ELF-1 (cell line): Measurements from ENCODE around the gene PLA2G4F.
A peak's percentile ranks its signal among the peaks of the same experiment; 100 is the strongest.

Experiments
- DNase-seq: peaks from one replicate; pipeline ENCODE4 v3.0.0-alpha.2; 2016; ENCODE audit warnings: low read depth, low spot score

Gene PLA2G4F

DNA sequence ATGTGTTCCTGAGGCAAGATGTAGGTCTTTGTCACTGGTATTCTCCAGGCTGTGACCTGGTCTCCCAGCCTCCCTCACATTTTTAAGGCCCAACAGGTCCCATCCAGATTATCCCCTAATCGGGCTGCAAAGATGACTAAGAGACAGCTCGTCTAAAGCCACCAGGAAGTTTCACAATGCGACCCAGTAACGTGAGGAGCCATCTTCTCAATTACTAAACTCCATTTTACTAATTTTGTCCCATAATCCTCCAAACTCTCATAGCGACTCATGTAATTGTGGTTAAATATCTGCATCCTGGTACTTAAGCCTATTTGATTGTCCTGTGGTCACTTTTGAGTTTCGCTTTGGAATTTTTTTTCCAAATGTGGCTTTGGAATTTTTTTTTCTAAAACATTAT, 8.7 kb upstream of the PLA2G4F start:
- DNase-seq = no peak

DNA sequence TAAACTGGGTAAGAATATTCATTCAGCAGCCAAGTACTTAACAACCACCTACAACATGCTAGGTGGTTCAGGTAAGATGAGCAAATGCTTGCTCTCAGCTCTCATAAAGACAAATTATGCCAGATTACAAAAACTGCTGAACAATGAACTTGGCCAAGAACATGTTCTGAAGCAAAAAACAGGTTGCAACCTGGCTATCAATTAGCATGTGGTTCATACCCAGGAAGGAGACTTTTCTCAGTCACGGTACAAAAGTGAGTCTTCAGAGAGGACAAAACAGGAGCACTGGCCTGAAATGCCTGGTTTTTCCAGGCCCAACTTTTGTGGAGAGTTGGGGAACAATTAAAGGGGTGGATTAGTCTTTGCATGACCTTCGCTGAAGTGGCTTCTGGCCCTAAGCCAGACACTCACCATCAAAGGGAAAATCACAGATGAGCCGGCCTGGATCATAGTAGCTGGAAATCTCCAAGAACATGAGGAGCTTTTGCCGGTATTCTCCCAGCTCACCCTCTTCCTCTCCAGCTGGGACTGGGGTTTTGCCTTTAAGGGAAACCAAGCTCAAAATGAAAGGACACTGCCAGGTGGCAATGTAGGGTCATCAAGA, 7.6 kb upstream of the PLA2G4F start:
- DNase-seq = no peak

DNA sequence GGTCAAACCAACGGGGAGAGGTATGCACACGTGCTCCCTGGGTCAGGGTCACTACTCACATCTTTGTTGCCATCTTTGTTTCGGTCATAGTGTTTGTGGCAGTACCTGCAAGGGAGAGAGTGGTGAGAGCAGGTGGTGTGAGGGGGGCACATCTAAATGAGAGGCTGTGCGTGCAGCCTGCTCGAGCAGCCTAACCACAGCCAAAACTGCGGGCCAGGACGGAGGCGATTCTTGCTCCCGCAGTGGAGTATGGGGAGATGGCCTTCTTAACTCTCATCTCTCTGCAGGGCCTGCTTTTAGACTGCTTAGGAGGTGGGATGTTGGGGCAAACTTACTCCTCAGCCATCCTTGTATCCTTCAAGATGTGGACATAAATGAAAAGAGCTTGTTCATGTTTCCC, 6.9 kb upstream of the PLA2G4F start:
- DNase-seq = no peak

DNA sequence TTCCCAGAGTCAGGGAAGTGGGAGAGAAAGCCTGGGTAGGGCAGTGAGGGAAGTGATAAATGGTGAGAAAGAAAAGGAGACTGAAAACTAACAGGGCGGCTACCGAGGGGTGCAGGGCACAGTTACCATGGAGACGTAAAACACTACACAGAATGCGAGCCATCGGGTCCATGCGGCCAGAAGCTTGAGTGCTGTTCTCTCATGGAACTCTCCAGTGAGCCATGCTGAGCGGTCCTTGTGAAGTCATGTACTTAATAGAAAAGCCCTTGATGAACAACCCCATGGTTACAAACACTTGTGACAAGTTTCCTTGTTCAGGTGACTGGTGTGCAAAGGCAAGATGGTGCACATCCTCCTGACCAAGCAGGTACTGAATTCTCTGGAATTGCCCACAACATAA, 3.7 kb upstream of the PLA2G4F start:
- no peak for DNase-seq

DNA sequence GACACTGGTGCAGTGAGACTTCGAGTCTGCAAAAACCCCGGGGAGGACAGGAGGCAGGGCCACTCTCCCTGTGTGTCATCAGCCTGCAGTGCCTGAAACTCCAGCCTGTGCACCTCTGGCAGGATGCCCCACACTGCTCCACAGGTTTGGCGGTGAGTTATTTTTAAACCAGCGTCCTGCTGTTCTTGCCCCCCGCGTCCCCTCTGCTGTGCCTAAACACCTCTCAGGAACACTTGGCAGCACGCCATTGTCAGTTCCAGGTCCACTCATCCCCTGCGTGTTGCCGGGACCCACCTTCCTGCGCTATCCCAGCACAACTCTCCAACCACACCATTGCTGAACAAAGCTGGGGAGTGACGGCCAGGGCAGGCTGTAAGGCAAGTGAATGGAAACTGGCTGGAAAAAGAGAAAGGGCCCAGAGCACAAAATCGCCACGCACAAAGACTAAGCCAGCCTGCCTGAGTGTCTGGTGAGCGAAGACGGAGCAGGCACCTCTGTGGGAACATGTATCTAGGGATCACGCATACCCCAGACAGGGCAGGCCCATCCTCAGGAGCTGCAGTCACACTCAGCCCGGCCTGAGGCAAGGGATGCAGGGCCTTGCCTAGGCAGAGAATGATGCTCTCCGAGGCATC, 3.1 kb upstream of the PLA2G4F start:
- no peak for DNase-seq

DNA sequence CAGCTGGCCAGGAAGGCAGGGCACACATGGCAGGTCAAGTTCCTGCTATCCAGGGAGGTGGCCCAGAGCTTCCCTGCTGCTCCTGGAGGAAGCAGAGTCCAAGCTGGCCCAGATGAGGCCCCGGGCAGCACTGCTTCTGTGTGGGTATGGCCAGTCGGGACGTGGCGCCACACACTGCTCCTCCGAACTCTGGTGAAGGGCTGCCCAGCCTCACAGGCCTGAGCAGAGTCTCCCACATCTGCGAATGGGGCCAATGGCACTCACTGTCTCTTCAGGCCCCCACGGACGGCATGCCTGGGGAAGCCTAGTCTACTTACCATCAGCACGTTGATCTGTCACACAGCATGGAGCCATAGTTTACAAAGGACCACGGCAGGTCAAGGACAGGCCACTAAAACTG, 2.5 kb upstream of the PLA2G4F start:
- DNase-seq = no peak

DNA sequence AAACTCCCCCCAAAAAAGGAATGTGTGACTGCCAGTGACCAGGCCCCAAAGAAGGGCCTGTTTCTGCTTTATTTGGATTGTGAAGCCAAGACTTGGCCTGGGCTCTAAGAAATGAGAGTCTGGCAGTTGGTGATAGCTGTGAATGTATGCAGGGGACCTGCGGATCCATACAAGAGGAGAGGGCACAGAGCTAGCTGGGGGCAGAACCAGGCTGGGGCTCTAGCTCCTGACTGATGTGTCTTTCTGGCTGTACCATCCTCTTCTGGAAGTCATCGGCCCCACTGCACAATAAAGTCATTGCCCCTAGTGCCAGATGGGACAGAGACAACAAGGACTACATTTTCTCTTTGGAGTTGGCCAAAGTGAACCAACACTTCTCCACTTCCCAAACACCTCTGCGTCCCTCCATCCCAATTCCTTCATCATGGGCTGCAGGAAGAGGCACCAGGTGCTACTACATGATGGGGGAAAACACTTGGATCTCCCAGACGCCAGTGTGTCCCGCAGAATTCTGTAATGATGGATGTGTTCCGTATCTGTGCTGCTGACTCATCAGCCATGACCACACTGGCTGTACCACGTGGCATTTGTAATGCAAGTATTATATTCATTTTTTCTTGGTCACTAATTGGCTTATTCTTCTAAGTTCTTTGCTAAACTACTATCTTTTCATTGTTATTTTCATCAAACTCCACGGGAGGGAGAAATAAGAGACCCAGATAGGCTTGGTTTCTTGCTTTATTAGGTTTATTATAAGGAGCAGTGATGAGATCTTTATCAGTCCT, 1.7 kb upstream of the PLA2G4F start:
- DNase-seq = no peak

DNA sequence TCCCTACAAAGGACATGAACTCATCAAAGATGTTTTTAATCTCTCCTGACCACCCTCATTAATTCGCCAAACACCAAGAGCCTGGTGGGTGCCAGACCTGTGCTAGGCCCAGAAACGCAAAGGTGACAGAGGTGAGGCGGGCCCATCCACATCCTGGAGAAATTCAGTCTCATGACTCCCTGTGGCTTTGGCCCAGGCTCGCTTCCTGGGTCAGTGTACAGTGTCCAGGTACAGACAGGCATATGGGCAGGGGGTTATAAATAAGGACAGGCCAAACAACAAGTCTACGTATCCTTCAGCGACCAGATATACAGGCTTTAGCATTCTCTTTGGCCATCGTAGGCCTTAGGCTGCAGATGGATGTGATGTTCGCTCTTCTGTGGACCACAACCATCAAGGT, 945 bp upstream of the PLA2G4F start:
- DNase-seq = no peak

DNA sequence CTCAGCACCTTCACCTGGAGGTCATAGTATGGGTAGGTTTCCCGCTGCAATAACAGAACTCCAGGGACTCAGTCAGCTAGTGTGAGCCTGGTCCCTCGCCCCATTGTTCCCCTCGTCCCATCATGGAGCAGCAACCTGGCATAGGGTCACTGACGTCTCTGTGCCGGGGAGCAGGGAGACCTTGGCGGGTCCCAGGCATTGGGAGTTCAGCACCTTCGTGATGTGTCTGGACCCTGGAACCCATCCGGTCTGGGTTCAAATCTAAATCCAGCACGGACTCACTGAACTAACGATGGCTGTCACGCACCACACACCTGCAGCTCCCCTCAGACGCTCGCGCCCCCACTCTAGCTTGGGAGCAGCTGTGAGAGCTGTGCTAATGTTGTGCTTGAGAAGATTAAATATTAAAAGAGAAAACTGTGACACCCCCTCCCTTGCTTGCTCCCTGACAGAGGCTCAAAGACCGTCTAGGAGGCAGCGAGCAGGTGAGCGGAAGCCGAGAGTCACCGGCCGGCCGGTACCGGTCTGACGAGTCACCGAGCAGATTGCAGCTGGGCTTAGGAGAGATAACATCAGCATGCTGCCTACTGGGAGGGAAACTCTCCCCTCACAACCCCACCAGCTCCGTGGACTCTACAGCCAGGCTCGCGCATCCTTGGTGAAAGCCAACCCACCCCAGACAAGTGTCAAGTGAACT, 742 bp downstream of the PLA2G4F start:
- peak; percentile 65 for DNase-seq

DNA sequence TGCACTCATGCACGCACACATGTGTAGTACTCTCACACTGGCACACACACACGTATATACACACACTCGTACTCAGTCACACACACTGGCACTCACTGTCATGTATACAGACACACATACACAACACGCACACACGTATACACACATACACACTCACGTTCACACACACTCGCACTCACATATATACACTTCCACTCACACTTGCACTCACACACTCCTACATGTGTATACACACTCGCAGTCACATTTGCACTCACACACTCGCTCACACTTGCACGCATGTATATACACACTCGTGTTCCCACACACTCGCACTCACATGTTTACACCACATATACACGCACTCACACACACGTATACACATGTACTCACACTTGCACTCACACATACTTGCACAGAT, 1.5 kb downstream of the PLA2G4F start:
- DNase-seq = no peak

DNA sequence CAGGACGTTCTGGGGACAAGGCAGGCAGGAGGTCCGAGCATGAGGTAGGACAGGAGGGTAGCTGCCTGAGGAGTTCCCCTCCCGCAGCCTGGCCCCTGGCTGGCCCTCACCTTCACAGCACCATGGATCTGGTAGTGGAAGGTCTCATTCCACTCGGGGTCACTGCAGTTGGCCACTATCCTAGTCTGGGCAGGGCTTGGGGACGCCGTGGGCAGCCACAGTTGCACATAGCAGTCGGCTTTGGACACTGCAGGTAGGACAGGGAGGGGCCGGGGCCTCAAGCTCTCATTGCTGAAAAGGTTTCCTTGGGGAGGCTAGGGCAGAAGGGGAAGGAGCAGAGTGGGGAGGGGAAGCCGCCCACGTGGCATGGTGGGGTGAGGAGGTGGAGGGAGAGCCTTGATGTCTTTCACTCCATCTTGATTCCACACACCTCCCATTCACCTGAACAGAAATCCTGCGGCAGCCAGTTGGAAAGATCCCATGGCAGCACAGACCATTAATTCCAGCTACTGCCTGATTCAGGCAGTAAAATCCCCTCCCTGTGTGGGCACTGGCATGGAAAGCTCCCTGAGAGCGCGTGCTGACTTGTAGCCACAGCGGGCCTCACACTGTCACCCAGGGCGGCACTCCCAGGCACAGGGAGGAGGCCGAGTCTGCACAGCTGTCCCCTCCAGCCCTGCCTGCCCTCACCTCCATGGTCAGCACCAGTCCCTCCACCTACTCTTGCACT, 2.1 kb downstream of the PLA2G4F start:
- DNase-seq = no peak

DNA sequence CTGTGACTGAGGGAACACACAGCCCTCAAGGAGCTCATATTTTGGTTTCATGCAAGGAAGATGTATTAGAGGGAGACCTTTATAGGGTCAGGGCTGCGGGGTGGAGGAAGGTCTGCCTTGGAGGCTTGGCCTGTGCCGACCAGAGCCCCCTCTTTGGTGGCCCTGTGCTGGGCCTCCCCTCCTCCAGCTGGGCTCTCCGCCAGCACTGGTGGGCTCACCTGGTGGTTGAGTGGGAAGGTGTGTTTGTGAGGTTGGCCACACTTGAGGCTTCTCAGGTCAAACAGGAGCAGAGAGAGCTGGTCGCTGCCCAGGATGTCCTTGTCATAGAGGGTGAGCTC, 2.6 kb downstream of the PLA2G4F start:
- no peak for DNase-seq

DNA sequence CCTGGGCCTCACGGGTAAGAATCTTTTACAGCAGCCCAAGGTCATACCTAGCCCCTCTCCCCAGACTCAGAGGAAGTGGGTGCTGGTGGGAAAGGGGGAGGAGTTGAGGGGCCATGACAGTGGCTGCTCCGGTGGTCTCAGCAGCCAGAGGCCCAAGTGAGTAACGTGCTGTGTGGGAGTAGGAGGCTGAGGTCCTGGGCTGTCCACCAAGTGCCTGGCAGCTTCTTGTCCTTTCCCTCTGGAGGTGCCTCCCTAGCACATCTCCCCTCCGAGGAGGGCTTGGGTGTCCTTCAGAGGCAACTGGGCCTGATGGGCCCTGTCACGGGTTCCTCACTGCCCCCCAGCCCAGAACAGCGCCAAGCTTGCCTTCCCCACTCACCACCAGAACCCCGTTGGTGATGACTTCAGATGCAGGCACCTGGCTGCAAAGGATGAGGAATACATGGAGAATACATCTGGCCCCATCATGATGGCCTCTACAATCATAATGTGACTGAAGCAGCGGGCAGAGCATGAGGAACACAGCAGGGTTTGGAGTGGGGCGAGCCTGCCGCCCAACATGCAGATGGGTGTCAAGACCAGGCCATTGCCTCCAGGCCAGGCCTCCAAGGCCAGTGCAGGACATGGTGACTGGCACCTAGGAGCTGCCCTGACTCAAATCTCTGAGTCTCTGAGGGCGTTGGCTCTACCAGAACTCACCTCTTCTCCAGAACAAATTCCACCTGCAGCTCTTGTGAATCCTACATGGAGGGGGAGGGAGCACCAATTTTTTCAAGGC, 3.3 kb downstream of the PLA2G4F start:
- DNase-seq = no peak

DNA sequence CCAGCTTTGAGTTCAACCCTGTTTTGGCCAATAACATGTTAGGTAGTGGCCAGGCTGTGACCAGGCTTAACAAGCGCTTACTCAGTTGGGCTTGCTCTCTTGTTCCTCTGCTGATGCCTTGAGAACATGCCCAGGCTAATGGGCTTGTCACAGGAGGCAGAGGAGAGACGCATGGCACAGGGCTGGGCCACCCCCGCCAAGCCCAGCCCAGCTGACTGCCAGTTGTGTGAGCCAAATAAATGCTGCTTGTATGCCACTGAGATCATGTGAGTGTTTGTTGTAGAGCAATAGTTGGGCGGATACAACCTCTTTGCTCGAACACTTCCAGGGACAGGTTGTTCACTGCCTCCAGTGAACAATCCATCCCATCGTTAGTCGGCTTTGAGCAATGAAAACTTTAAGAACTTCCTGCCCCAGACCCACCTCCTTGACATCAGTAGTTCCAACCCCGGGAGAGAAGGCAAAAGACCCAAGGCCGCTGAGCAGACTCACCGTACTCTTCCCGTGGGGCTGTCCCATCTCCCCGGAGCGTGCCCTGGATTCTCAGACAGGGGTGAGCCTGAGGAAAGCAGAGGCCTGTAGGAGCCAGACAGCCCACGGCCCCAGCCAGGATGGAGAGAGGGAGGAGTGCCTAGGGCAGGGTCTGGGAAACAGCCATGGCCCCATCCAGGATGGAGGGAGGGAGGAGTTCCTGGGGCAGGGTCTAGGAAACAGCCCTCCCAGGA, 4.1 kb downstream of the PLA2G4F start:
- DNase-seq = peak; percentile 34

DNA sequence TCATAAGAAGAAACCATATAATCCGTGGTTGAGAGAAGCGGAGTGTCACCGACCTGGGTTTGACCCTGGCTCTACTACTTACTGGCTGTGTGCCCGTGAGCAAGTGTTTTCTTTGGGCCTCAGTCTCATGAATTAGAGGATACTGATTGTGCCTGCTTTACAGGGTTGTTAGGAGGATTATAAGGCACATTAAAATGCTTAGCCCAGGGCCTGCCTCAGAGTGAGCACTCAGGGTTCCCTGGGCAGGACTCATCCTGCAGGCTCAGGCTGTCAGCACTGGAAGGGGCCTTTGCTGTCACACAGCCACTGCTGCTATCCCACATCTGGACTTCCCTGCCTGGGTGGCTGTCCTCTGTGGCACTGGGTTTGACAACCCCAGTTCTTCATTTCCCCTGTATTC, 4.7 kb downstream of the PLA2G4F start:
- no peak for DNase-seq

DNA sequence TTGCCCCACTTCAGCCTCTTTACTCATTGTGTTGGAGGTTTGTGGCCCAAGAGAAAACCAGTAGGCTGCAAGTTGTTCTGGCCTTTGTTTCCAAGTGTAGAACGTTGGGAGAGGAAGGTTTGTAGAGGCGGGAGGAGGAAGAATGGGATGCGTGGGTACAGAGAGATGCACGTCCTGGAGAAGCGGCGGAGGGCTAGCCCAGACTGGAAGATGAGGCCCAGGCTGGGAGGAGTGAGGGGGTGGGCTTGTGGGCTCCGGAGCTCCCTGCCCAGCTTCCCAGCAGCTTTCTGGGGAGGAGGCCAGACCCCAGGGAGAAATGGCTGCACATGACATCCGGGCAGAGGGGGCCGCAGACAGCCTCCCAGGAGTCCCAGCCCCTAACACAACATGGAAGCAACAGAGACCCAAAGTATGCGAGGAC, 5.3 kb downstream of the PLA2G4F start:
- DNase-seq = no peak

DNA sequence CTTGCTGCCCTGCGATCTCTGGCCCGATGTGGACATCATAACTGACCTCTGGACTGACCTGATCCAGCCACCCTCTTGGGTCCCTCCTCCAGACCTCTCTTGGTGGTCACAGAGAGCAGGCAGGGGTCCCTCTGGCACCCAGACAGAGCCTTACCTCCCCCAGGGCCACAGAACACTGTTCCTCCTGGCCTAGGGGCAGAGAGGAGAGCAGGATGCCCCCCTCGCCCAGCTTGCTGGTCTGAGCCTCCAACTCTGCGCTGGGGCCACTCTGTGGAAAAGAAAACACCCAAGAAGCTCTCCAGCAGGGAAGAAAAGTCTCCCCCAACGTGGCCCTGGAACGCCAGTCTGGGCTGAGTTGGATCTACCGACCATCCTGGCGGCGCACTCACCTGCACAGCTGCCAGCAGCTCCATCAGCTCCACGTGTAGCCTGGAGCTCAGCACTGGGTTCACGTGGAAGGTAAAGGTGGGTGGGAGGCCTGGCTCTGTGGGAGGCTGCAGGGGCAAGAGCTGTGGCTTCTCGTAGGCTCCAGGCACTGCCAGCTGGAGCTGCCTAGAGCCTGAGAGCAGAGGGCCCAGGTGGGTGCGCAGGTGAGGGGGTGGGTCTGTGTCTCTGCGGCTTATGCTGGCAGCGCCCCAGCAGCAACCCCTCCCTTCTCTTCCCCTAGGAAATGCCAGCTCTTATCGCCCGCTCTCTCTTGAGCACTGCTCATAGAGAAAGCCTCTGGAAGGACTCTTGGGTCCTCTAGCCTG, 6.0 kb downstream of the PLA2G4F start:
- no peak for DNase-seq

DNA sequence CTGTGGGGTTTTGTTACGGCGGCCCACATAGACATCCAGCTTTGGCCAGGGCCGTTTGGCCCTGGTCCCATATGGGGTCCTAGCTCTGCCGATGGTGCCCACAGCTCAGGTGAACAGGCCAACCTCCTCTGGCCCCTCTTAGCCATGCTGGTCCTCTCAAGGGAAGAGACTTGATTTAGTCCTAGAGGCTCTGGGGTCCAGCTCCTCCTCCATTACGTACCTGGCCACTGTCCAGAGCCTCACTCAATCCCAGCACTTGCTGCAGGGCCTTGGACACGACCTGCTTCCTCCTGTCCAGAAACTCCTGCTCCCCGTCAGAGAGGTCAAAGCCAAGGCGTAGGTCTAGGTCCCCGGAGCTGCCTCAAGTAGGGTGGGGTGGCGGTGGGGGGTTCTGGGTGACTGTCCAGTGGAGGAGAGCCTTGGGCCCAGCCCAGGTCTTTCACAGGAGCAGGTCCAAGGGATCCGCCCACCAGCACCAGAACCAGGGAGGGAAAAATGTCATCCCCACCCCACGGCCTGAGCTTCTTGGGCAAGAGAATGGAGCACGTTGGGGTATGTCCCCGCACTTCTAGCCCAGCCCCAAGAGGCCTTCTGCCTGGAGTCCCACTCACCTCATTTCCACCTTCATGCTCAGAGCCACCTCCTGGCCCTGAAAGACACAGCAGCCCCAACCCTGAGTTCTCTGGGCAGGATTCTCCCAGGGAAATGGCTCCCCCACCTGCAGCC, 6.8 kb downstream of the PLA2G4F start:
- no peak for DNase-seq
